BJ (cell line): ENCODE results near the gene ANOS1. TPM values are rescaled to one million over a fixed set of nuclear protein-coding genes. Genes with fewer than 3 reads are reported as not detected.
A peak's percentile ranks its signal among the peaks of the same experiment; 100 is the strongest.

ENCODE experiments used
- CTCF ChIA-PET: fragments of 350-600 bp; formaldehyde crosslinking; extraction: SDS; loops from one replicate; lab custom pipeline; 2021; ENCODE audit warnings: antibody characterized with exemption, inconsistent platforms; lab: Yijun Ruan, JAX
- POLR2A ChIA-PET: fragments of 300-600 bp; sonication (Branson Sonifier 250); formaldehyde crosslinking; extraction: SDS; loops from one replicate; lab custom pipeline; 2021; ENCODE audit warnings: antibody characterized with exemption; lab: Charles Lee
- DNase-seq: peaks from one replicate; pipeline ENCODE4 v3.0.0-alpha.2; 2011; ENCODE audit warnings: low read depth
- H3K27me3 ChIP-seq: 2 replicates; pipeline ENCODE4 v1.6.0; 2011; ENCODE audit warnings: low read length; ENCODE audit not compliant: control insufficient read depth, insufficient read depth
- H3K36me3 ChIP-seq: 2 replicates; pipeline ENCODE4 v1.5.1; 2011; ENCODE audit warnings: low read length; ENCODE audit not compliant: control insufficient read depth, insufficient read depth
- H3K4me3 ChIP-seq: 2 replicates; pipeline ENCODE4 v1.5.1; 2011; ENCODE audit warnings: low read depth, mild to moderate bottlenecking, control low read depth, low read length
- polyA plus RNA-seq: library from polyadenylated mRNA; depleted of rRNA; stranded (reverse); fragments of >200 nt; gene quantifications from 2 replicates; pipeline ENCODE4 v1.2.3, GENCODE V29; 2011
- TF ChIP-seq, protein P1 (sequence below): IDR thresholded peaks from 2 replicates; pipeline ENCODE4 v1.5.1; 2011; ENCODE audit warnings: low read depth, mild to moderate bottlenecking, control low read depth, inconsistent platforms, low read length, moderate library complexity; ENCODE audit not compliant: insufficient read depth

Gene ANOS1
- polyA plus RNA-seq, 1 experiment, result 0.74 TPM

DNA sequence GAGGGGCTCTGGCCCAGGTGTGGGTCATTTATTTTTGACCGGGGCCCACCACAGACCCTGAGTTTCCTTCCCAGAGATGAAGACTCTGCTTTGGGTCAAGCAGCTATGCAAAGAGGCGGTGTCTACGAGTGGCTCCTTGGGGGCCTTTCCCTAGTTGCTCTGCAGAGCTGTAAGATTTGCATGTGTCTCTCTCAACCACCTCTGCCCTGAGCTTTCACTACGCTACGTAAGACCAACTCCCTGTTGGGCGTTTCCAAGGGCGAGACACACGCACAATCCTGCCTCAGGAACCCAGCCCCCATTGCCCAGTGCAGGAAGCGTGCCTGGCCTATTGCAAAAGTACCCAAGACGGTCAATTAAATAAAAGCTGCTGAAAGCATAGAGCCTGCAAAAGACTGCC lies 10.0 kb upstream of the ANOS1 start:
- POLR2A ChIA-PET, result no interaction called here

DNA sequence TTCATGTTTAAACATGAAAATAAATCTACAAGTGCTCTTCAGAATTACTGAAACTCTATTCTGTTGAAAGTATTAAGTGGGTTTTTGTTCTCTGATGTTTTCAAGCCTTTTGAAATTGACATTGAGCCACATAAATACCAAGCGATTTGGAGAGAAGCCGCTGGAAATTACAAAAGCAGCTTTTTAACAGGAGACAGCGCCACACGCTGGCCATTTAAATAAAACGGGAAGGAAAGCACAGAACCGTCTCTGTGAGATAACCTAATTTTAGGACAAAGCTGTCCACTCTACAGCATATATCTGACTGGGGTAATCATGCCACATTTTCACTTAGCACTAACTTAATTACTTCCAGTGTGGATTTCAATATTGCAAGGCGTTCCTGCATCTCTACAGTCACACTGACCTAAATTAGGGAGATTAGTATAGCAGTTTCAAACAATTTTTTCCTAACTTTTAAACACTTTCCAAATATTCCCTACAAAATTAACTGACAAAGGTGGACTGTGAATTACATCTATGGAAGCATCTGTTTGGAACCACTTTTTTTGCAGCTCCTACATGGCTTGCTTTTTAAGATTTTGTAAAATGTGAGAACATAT lies 6.8 kb upstream of the ANOS1 start:
- Histone ChIP-seq H3K4me3 (no peak overlapping the region), H3K36me3 (no peaks in the 10 kb centered on the region), H3K27me3 (peaks cover 2% of the 10 kb centered on the region; the same call in 1 of the 2 replicates)
- CTCF ChIA-PET, result interaction anchor here (0.7 to 3.1 kb wide), 18 partner anchors 9 to 755 kb away, joined by 3 to 17 read pairs (median 5); no protein-coding TSS in a partner anchor
- no peak for DNase-seq
- TF ChIP-seq, protein P1, sequence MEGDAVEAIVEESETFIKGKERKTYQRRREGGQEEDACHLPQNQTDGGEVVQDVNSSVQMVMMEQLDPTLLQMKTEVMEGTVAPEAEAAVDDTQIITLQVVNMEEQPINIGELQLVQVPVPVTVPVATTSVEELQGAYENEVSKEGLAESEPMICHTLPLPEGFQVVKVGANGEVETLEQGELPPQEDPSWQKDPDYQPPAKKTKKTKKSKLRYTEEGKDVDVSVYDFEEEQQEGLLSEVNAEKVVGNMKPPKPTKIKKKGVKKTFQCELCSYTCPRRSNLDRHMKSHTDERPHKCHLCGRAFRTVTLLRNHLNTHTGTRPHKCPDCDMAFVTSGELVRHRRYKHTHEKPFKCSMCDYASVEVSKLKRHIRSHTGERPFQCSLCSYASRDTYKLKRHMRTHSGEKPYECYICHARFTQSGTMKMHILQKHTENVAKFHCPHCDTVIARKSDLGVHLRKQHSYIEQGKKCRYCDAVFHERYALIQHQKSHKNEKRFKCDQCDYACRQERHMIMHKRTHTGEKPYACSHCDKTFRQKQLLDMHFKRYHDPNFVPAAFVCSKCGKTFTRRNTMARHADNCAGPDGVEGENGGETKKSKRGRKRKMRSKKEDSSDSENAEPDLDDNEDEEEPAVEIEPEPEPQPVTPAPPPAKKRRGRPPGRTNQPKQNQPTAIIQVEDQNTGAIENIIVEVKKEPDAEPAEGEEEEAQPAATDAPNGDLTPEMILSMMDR, result peak; percentile 50
- POLR2A ChIA-PET, result no interaction called here

More for the DNA sequence above, 10.0 kb upstream of the ANOS1 start:
- Histone ChIP-seq H3K27me3 (no peaks in the 10 kb centered on the region), H3K36me3 (no peaks in the 10 kb centered on the region), H3K4me3 (no peak overlapping the region)
- CTCF ChIA-PET, result interaction anchor here (0.6 to 3.0 kb wide), 9 partner anchors 9 to 752 kb away, joined by 3 to 12 read pairs (median 4); partner anchors contain the start of gene ANOS1
- no peak for DNase-seq
- TF ChIP-seq, protein P1, result no peak

DNA sequence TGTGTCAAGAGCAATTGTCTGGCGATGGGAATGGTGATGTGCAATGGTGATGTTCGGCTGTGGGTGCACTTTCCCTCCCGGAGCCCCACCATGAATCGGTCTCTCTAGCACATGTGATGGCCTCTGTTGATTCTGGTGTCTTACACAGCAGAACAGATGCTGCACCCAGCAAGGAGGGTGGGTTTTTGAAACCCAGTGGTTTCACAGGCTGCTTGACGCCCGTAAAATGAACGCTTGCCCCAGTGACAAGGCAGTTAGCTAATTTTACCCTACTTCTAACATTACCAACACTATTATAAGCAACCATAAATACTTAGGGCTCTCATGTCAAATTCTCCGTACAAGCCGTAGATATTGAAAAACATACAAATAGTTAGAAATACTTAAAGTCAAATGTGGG lies 5.9 kb upstream of the ANOS1 start:
- Histone ChIP-seq H3K36me3 (no peaks in the 10 kb centered on the region), H3K4me3 (no peak overlapping the region), H3K27me3 (peaks cover 5% of the 10 kb centered on the region)
- POLR2A ChIA-PET, result no interaction called here
- TF ChIP-seq, protein P1, result no peak
- CTCF ChIA-PET, result interaction anchor here (0.7 to 3.1 kb wide), 14 partner anchors 10 to 754 kb away, joined by 3 to 17 read pairs (median 5); no protein-coding TSS in a partner anchor
- no peak for DNase-seq

DNA sequence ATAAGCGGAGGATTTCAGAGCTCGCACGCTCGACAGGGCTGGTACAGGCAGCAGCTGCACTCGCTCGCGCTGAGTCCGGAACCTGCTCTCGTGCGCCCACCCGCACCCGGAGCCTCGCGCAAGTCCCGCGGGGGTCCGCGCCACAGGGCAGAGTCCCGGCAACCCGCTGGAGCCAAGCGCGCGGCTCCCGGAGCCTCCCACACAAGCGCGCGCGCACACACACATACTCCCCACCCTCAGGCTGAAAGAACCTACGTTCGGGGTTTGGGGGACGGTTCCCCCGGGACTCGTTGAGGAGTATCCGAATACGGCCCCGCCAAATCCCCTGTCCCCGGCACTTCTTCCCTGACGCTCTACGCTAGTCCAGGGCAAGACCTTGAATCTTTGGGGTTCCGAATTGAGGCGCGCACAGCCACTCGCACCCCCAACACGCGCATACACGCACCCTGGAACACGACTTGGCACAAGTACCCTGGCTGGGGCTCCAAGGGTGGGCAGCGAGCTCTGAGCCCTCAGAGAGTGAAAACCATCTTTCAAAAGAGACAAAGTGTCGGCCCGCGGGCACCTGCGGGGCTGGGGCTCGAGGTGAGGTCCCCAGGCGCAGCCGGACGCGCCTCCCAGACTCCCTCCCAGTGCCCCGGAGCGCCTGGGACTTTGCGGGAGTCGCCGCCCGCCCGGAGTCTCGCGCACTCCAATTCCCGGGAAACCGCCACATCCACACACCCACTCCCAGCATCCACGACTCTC lies 952 bp downstream of the ANOS1 start:
- TF ChIP-seq, protein P1, result no peak
- H3K27me3 ChIP-seq, result peaks cover 8% of the 10 kb centered on the region
- peak overlapping the region; percentile 25 for H3K4me3 ChIP-seq
- no peaks in the 10 kb centered on the region for H3K36me3 ChIP-seq
- ChIA-PET POLR2A (interaction anchor here (0.6 kb wide), 1 partner anchor 841 kb away, joined by 4 read pairs; no protein-coding TSS in a partner anchor), CTCF (interaction anchor here (0.6 kb wide), 1 partner anchor 77 kb away, joined by 3 read pairs; no protein-coding TSS in a partner anchor)
- no peak for DNase-seq

DNA sequence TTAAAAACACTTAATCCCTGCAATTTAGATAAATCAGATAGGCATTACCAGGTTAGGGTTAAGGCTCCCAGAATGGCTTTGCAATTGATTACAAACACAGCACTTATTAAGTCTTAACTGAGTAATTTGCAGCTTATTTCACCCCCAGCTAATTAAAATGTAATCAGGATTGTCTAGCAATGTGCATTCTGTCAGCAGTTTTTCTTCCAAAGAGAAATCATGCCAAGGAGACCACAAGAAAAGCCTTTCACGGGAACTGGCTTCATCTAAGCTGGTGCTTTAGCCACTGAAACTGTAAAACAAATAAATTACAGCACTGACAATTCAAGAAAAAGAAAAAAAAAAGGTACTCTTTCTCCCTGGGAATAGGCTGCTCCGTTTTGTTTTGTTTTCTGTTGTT lies 2.1 kb downstream of the ANOS1 start:
- CTCF ChIA-PET, result interaction anchor here (1.1 kb wide), 1 partner anchor 9 kb away, joined by 3 read pairs; no protein-coding TSS in a partner anchor

More for the DNA sequence above, 2.1 kb downstream of the ANOS1 start:
- H3K27me3 ChIP-seq, result peaks cover 8% of the 10 kb centered on the region
- TF ChIP-seq, protein P1, result no peak
- no peaks in the 10 kb centered on the region for H3K36me3 ChIP-seq
- no peak for DNase-seq
- POLR2A ChIA-PET, result no interaction called here
- H3K4me3 ChIP-seq, result no peak overlapping the region
